Measurements from ENCODE around the gene ANKRD33B. TPM values are rescaled to one million over a fixed set of nuclear protein-coding genes. Genes with fewer than 3 reads are reported as not detected.

ANKRD33B gene
- total RNA-seq, 1 donor from 2014 or later: 14.2 TPM

GRCh38 chr5:10655972-10656830 is 92.3 kb downstream of the ANKRD33B start:
- TF ChIP-seq POLR2AphosphoS5 (IDR thresholded peaks at IDR 0.05; ENCODE audit: insufficient read depth in 1 of 2, low read depth in 1 of 2) (no peak), CTCF (IDR thresholded peaks at IDR 0.05) (no peak), POLR2A (IDR thresholded peaks at IDR 0.05) (no peak)
- peaks cover 17% of the 10 kb centered on the region for H3K4me1 ChIP-seq
- H3K27me3 ChIP-seq: no peaks in the 10 kb centered on the region
- H3K9me3 ChIP-seq: no peaks in the 10 kb centered on the region
- no peaks in the 10 kb centered on the region for H3K36me3 ChIP-seq
- H3K4me3 ChIP-seq: no peak overlapping the region
- intact Hi-C loops (cut with DNase I): no loop called here
- DNase-seq (ENCODE audit: extremely low spot score in 2 of 2): no peak
- no peak overlapping the region for H3K27ac ChIP-seq

GRCh38 chr5:10658265-10658664 is 94.4 kb downstream of the ANKRD33B start:
- Histone ChIP-seq H3K36me3 (no peaks in the 10 kb centered on the region), H3K27me3 (no peaks in the 10 kb centered on the region), H3K27ac (no peak overlapping the region), H3K4me1 (peaks cover 7% of the 10 kb centered on the region), H3K9me3 (no peaks in the 10 kb centered on the region), H3K4me3 (no peak overlapping the region)
- intact Hi-C loops (cut with DNase I): no loop called here
- TF ChIP-seq POLR2AphosphoS5 (IDR thresholded peaks at IDR 0.05; ENCODE audit: insufficient read depth in 1 of 2, low read depth in 1 of 2): no peak
- TF ChIP-seq CTCF (IDR thresholded peaks at IDR 0.05): no peak
- TF ChIP-seq POLR2A (IDR thresholded peaks at IDR 0.05): no peak
- no peak for DNase-seq (ENCODE audit: extremely low spot score in 2 of 2)

- Histone ChIP-seq H3K4me1 (peaks cover 10% of the 10 kb centered on the region), H3K36me3 (no peaks in the 10 kb centered on the region), H3K27me3 (no peaks in the 10 kb centered on the region), H3K9me3 (no peaks in the 10 kb centered on the region), H3K27ac (no peak overlapping the region), H3K4me3 (no peak overlapping the region)
- intact Hi-C loops (cut with DNase I): no loop called here
- DNase-seq (ENCODE audit: extremely low spot score in 2 of 2): no peak
- TF ChIP-seq POLR2A (IDR thresholded peaks at IDR 0.05) (no peak), CTCF (IDR thresholded peaks at IDR 0.05) (no peak), POLR2AphosphoS5 (IDR thresholded peaks at IDR 0.05; ENCODE audit: insufficient read depth in 1 of 2, low read depth in 1 of 2) (no peak)
These were observed 96.3 kb downstream of the ANKRD33B start for GRCh38 chr5:10660135-10660534.

GRCh38 chr5:10660720-10661387 is 97.0 kb downstream of the ANKRD33B start:
- no peak overlapping the region for H3K27ac ChIP-seq
- TF ChIP-seq CTCF (IDR thresholded peaks at IDR 0.05) (no peak), POLR2A (IDR thresholded peaks at IDR 0.05) (no peak), POLR2AphosphoS5 (IDR thresholded peaks at IDR 0.05; ENCODE audit: insufficient read depth in 1 of 2, low read depth in 1 of 2) (no peak)
- peaks cover 10% of the 10 kb centered on the region for H3K4me1 ChIP-seq
- intact Hi-C loops (cut with DNase I): no loop called here
- H3K9me3 ChIP-seq: no peaks in the 10 kb centered on the region
- H3K27me3 ChIP-seq: no peaks in the 10 kb centered on the region
- H3K36me3 ChIP-seq: no peaks in the 10 kb centered on the region
- DNase-seq (ENCODE audit: extremely low spot score in 2 of 2): no peak
- H3K4me3 ChIP-seq: no peak overlapping the region

- Histone ChIP-seq H3K36me3 (no peaks in the 10 kb centered on the region), H3K27me3 (no peaks in the 10 kb centered on the region), H3K27ac (no peak overlapping the region), H3K4me1 (peaks cover 10% of the 10 kb centered on the region), H3K4me3 (no peak overlapping the region), H3K9me3 (no peaks in the 10 kb centered on the region)
- TF ChIP-seq POLR2A (IDR thresholded peaks at IDR 0.05): no peak
- no peak for TF ChIP-seq POLR2AphosphoS5 (IDR thresholded peaks at IDR 0.05; ENCODE audit: insufficient read depth in 1 of 2, low read depth in 1 of 2)
- no peak for TF ChIP-seq CTCF (IDR thresholded peaks at IDR 0.05)
- intact Hi-C loops (cut with DNase I): no loop called here
- DNase-seq (ENCODE audit: extremely low spot score in 2 of 2): no peak
These were observed 97.5 kb downstream of the ANKRD33B start for GRCh38 chr5:10661401-10661800.

Measured in vagina (tissue), 2 donors.